K562 (cell line): ENCODE measurements around the gene RPP21. TPM values are rescaled to one million over a fixed set of nuclear protein-coding genes. Genes with fewer than 3 reads are reported as not detected.

Source experiments
- ATF7 ChIP-seq: fragments of 450-650 bp; IDR thresholded peaks from 2 replicates; pipeline ENCODE4 v1.7.1; 2014; ENCODE audit warnings: mild to moderate bottlenecking, moderate library complexity
- DDX20 ChIP-seq: fragments of 450-650 bp; IDR thresholded peaks from 2 replicates; pipeline ENCODE4 v1.6.1; 2016; ENCODE audit warnings: missing genetic modification characterization, low read depth, mild to moderate bottlenecking, missing compliant biosample characterization, moderate library complexity
- FOSL1 ChIP-seq: fragments of 200-800 bp; sonication (Bioruptor generic); conservative IDR thresholded peaks from 2 replicates; pipeline ENCODE4 v1.6.1; 2016; ENCODE audit warnings: missing genetic modification characterization, missing compliant biosample characterization
- HMGN3 ChIP-seq: IDR thresholded peaks from 2 replicates; pipeline ENCODE4 v1.6.1; 2011; ENCODE audit warnings: borderline replicate concordance, low read depth, mild to moderate bottlenecking, mixed read lengths, low read length; ENCODE audit not compliant: insufficient read length; ENCODE audit errors: extremely low read depth
- KDM1A ChIP-seq, 2 experiments: fragments of 450-650 bp; IDR thresholded peaks; 2 replicates each; pipeline ENCODE4 v1.6.1; 2016; ENCODE audit warnings: mild to moderate bottlenecking in 2 of 2
- KDM2B ChIP-seq: fragments of 250-450 bp; sonication (Bioruptor Pico); IDR thresholded peaks from 2 replicates; pipeline ENCODE4 v1.8.0; 2021; ENCODE audit warnings: mild to moderate bottlenecking, moderate library complexity
- KLF13 ChIP-seq: fragments of 450-650 bp; IDR thresholded peaks from 2 replicates; pipeline ENCODE4 v1.6.1; 2016; ENCODE audit warnings: missing genetic modification characterization, low read depth, mild to moderate bottlenecking, missing compliant biosample characterization, moderate library complexity, borderline replicate concordance
- MECOM ChIP-seq: fragments of 250-450 bp; sonication (Bioruptor Pico); IDR thresholded peaks from 2 replicates; pipeline ENCODE4 v1.8.0; 2022; ENCODE audit warnings: inconsistent platforms
- NR2C1 ChIP-seq, 2 experiments: fragments of 450-650 bp; IDR thresholded peaks; 2 replicates each; pipeline ENCODE4 v1.6.1; 2017; ENCODE audit warnings: mild to moderate bottlenecking in 2 of 2, antibody characterized with exemption in 1 of 2, inconsistent platforms in 1 of 2, missing compliant biosample characterization in 1 of 2, missing genetic modification characterization in 1 of 2
- RFX1 ChIP-seq: fragments of 450-650 bp; IDR thresholded peaks from 2 replicates; pipeline ENCODE4 v1.6.1; 2016; ENCODE audit warnings: mild to moderate bottlenecking, moderate library complexity
- TBL1XR1 ChIP-seq, 2 experiments: IDR thresholded peaks; 2 replicates each; pipeline ENCODE4 v1.6.1; 2012; ENCODE audit warnings: improper control_type of control experiment in 2 of 2, low read length in 2 of 2, mild to moderate bottlenecking in 1 of 2
- ZNF311 ChIP-seq: fragments of 250-450 bp; sonication (Bioruptor Pico); IDR thresholded peaks from 2 replicates; pipeline ENCODE4 v1.4.0; 2020; ENCODE audit warnings: mild to moderate bottlenecking, moderate library complexity
- ZNF583 ChIP-seq: fragments of 250-450 bp; sonication (Bioruptor Pico); IDR thresholded peaks from 2 replicates; pipeline ENCODE4 v1.4.0; 2020
- ZNF79 ChIP-seq: fragments of 250-450 bp; sonication (Bioruptor Pico); IDR thresholded peaks from 2 replicates; pipeline ENCODE4 v1.4.0; 2020; ENCODE audit warnings: low read depth, mild to moderate bottlenecking, moderate library complexity
- polyA plus RNA-seq, 8 experiments: library from polyadenylated mRNA; depleted of rRNA in 4 of 8; stranded (reverse) in 5 of 8; unstranded in 3 of 8; fragments of >200 nt; fragmentation: Nextera tagmentation in 2 of 8; fragmentation: Illumina TruSeq in 1 of 8; extraction: Ambion mirVana in 2 of 8; extraction: Trizol in 1 of 8; gene quantifications; 2 replicates each; pipeline versions ENCODE4 v1.2.1 to v1.2.3, GENCODE V29; 2011 to 2014; ENCODE audit warnings: inconsistent platforms in 1 of 8, missing spikeins in 1 of 8
- total RNA-seq, 7 experiments: library from RNA; depleted of rRNA in 6 of 7; stranded (reverse); fragments of >200 nt in 6 of 7; fragmentation: Illumina TruSeq in 2 of 7; extraction: Trizol in 2 of 7; gene quantifications; 2 replicates each; pipeline versions ENCODE4 v1.2.1 to v1.2.3, GENCODE V29; 2011 to 2021; ENCODE audit warnings: low replicate concordance in 1 of 7
- TF ChIP-seq, protein P1 (sequence below): fragments of 250-450 bp; sonication (Bioruptor Pico); IDR thresholded peaks from 2 replicates; pipeline ENCODE4 v1.9.0; 2021; ENCODE audit warnings: mild to moderate bottlenecking, inconsistent platforms
- TF ChIP-seq, protein P2 (sequence below): sonication (generic); formaldehyde crosslinking; IDR thresholded peaks from 2 replicates; pipeline ENCODE4 v1.8.0; 2023; ENCODE audit warnings: missing genetic modification reagents, mild to moderate bottlenecking, borderline replicate concordance
- TF ChIP-seq, protein P3 (sequence below): fragments of 450-650 bp; IDR thresholded peaks from 2 replicates; pipeline ENCODE4 v1.6.1; 2018; ENCODE audit warnings: mild to moderate bottlenecking, low read depth; ENCODE audit not compliant: partially characterized antibody

The RPP21 gene
- total and polyA plus RNA-seq, 9 of the 15 experiments (the other 6 are each of a cell fraction or from before 2014, with no cell fraction given): 62.1 to 362 (median 166) TPM

DNA sequence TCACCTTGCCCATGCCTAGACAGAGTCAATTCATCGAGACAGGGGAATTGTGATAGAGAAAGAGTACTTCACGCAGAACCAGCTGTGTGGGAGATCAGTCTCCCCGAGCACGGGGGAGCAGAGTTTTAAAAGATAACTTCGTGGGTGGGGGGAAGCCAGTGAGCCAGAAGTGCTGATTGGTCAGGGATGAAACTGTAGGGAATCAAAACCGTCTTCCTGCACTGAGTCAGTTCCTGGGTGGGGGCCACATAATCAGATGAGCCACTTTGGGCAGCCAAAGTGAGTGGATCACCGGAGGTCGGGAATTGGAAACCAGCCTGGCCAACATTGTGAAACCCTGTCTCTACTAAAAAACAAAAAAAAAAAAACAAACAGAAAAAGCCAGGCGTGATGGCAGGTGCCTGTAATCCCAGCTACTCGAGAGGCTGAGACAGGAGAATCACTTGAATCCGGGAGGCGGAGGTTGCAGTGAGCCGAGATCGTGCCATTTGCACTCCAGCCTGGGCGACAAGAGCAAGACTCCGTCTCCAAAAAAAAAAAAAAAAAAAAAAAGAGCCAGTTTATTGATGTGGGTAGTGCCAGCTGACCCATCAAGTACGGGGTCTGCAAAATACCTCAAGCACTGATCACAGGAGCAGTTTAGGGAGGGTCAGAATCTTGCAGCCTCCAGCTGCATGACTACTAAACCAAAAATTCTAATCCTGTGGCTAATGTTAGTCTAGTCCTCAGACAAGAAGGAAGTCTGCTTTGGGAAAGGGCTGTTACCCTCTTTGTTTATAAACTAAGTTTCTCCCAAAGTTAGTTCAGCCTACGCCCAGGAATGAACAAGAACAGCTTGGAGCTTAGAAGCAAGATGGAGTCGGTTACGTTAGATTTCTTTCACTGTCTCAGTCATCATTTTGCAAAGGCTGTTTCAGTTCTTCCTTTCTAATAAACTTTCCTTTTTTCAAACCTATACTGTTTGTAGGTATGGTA, 22.1 kb upstream of the RPP21 start (continued):
- TF ChIP-seq, protein P1, sequence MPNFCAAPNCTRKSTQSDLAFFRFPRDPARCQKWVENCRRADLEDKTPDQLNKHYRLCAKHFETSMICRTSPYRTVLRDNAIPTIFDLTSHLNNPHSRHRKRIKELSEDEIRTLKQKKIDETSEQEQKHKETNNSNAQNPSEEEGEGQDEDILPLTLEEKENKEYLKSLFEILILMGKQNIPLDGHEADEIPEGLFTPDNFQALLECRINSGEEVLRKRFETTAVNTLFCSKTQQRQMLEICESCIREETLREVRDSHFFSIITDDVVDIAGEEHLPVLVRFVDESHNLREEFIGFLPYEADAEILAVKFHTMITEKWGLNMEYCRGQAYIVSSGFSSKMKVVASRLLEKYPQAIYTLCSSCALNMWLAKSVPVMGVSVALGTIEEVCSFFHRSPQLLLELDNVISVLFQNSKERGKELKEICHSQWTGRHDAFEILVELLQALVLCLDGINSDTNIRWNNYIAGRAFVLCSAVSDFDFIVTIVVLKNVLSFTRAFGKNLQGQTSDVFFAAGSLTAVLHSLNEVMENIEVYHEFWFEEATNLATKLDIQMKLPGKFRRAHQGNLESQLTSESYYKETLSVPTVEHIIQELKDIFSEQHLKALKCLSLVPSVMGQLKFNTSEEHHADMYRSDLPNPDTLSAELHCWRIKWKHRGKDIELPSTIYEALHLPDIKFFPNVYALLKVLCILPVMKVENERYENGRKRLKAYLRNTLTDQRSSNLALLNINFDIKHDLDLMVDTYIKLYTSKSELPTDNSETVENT: no peak
- TF ChIP-seq MECOM (no peak), TBL1XR1 (IDR thresholded peaks at IDR 0.05; ENCODE audit: low read length in 2 of 2) (0 out of 4 replicates have a peak, but pooled peaks of 1 of the 2 experiments have one; percentile 34), ZNF79 (CRISPR knock-in tag) (no peak), NR2C1 (IDR thresholded peaks at IDR 0.05) (no peak), NR2C1 (tag; IDR thresholded peaks at IDR 0.05) (peak; percentile 77), KLF13 (peak; percentile 30; the same call in 1 of the 2 replicates), ATF7 (no peak), KDM1A (IDR thresholded peaks at IDR 0.05) (peak in 1 of 2 experiments; percentile 8; a peak in 1 of 4 replicates), ZNF583 (CRISPR knock-in tag) (0 out of 2 replicates have a peak, but pooled peaks have one; percentile 36), RFX1 (no peak), KDM2B (CRISPR knock-in tag) (no peak), DDX20 (peak; percentile 74), HMGN3 (no peak), ZNF311 (CRISPR knock-in tag) (peak; percentile 75; the same call in 1 of the 2 replicates), FOSL1 (tag) (peak; percentile 54; the same call in 1 of the 2 replicates)
- TF ChIP-seq, protein P2, sequence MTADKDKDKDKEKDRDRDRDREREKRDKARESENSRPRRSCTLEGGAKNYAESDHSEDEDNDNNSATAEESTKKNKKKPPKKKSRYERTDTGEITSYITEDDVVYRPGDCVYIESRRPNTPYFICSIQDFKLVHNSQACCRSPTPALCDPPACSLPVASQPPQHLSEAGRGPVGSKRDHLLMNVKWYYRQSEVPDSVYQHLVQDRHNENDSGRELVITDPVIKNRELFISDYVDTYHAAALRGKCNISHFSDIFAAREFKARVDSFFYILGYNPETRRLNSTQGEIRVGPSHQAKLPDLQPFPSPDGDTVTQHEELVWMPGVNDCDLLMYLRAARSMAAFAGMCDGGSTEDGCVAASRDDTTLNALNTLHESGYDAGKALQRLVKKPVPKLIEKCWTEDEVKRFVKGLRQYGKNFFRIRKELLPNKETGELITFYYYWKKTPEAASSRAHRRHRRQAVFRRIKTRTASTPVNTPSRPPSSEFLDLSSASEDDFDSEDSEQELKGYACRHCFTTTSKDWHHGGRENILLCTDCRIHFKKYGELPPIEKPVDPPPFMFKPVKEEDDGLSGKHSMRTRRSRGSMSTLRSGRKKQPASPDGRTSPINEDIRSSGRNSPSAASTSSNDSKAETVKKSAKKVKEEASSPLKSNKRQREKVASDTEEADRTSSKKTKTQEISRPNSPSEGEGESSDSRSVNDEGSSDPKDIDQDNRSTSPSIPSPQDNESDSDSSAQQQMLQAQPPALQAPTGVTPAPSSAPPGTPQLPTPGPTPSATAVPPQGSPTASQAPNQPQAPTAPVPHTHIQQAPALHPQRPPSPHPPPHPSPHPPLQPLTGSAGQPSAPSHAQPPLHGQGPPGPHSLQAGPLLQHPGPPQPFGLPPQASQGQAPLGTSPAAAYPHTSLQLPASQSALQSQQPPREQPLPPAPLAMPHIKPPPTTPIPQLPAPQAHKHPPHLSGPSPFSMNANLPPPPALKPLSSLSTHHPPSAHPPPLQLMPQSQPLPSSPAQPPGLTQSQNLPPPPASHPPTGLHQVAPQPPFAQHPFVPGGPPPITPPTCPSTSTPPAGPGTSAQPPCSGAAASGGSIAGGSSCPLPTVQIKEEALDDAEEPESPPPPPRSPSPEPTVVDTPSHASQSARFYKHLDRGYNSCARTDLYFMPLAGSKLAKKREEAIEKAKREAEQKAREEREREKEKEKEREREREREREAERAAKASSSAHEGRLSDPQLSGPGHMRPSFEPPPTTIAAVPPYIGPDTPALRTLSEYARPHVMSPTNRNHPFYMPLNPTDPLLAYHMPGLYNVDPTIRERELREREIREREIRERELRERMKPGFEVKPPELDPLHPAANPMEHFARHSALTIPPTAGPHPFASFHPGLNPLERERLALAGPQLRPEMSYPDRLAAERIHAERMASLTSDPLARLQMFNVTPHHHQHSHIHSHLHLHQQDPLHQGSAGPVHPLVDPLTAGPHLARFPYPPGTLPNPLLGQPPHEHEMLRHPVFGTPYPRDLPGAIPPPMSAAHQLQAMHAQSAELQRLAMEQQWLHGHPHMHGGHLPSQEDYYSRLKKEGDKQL: no peak
- TF ChIP-seq, protein P3, sequence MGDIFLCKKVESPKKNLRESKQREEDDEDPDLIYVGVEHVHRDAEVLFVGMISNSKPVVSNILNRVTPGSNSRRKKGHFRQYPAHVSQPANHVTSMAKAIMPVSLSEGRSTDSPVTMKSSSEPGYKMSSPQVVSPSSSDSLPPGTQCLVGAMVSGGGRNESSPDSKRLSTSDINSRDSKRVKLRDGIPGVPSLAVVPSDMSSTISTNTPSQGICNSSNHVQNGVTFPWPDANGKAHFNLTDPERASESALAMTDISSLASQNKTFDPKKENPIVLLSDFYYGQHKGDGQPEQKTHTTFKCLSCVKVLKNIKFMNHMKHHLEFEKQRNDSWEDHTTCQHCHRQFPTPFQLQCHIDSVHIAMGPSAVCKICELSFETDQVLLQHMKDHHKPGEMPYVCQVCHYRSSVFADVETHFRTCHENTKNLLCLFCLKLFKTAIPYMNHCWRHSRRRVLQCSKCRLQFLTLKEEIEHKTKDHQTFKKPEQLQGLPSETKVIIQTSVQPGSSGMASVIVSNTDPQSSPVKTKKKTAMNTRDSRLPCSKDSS: no peak
